Measurements from ENCODE around the gene RAET1E. TPM values are rescaled to one million over a fixed set of nuclear protein-coding genes. Genes with fewer than 3 reads are reported as not detected.

RAET1E gene
- total and polyA plus RNA-seq, 2 donors (not counting 3 experiments of a cell fraction or from before 2014, with no cell fraction given), result 0.04 TPM; not detected in 1

DNA sequence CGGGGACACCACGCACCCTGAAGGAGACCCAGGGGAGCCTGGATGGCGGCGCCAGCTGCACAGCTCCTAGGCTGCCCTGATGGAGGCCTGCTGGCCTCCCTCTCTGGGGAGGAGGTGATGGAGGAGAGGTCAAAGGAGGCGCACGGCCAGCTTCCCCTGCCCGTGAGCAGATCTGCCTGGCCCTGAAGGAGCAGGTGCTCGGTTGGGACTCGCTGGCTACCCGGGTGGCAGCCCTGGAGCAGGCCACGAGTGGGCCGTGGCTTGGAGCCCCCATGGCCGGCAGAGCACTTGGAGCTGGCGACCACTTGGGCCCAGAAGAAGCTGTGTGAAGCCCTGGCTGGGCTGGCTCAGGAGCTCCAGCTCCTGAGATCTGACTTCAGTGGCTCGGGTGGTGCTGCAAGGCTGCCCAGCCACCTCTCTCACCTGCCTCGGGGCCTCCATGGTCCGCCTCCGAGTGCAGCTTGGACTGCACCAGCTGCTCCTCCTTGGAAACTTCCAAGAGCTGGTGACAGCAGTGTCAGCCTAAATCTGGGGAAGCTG, 7.5 kb upstream of the RAET1E start:
- POLR2A ChIA-PET, result no interaction called here
- Histone ChIP-seq H3K4me3 (replicated peaks in 1 of 3; ENCODE audit: insufficient read depth in 1 of 3, low read depth in 1 of 3, low read length in 3 of 3) (no peak overlapping the region), H2AFZ (ENCODE audit: low read depth, low read length) (no peak overlapping the region), H4K20me1 (replicated peaks; ENCODE audit: control insufficient read depth, extremely low read depth, insufficient read depth, low read length) (no peaks in the 10 kb centered on the region), H3K9me1 (replicated peaks; ENCODE audit: control insufficient read depth, extremely low read depth, insufficient read depth, low read length) (no peaks in the 10 kb centered on the region), H3K4me2 (ENCODE audit: insufficient read depth, low read length) (no peak overlapping the region), H3K9ac (replicated peaks; ENCODE audit: extremely low read depth, insufficient read depth, low read length) (no peak overlapping the region), H3K27ac (ENCODE audit: insufficient read depth, low read depth, low read length) (no peak overlapping the region), H3K36me3 (ENCODE audit: control insufficient read depth in 2 of 2, extremely low read depth in 1 of 2, insufficient read depth in 2 of 2, low read length in 2 of 2) (no peaks in the 10 kb centered on the region), H3K4me1 (ENCODE audit: control insufficient read depth, extremely low read depth, insufficient read depth, low read length) (no peaks in the 10 kb centered on the region), H3K79me2 (ENCODE audit: control insufficient read depth, insufficient read depth, low read length) (no peaks in the 10 kb centered on the region), H3K9me3 (replicated peaks; ENCODE audit: control insufficient read depth, insufficient read depth, low read length) (no peaks in the 10 kb centered on the region), H3K27me3 (ENCODE audit: control insufficient read depth in 2 of 2, insufficient read depth in 2 of 2, low read length in 2 of 2) (peaks cover 4 to 15% of the 10 kb centered on the region in 2 experiments)
- dilution Hi-C loops (cut with MboI; ENCODE audit: extremely low pct_ligation_motif_present, low sequenced_read_pairs) (no loop called here), intact Hi-C loops (cut with micrococcal nuclease) (no loop called here)
- FAIRE-seq (no peak), DNase-seq (ENCODE audit: low read depth, low spot score) (no peak)
- CTCF ChIA-PET, result interaction anchor here (0.8 to 2.0 kb wide), 6 partner anchors 10 to 698 kb away, joined by 3 to 7 read pairs (median 4); partner anchors contain the start of gene RAET1G
- no TSS peak for BruUV-seq (replicated peaks)
- no peak for TF ChIP-seq FOS (IDR thresholded peaks at IDR 0.05; ENCODE audit: borderline replicate concordance, insufficient read depth, low read length)

- no TSS peak for BruUV-seq (replicated peaks)
- Histone ChIP-seq H3K36me3 (ENCODE audit: control insufficient read depth in 2 of 2, extremely low read depth in 1 of 2, insufficient read depth in 2 of 2, low read length in 2 of 2) (no peaks in the 10 kb centered on the region), H2AFZ (ENCODE audit: low read depth, low read length) (no peak overlapping the region), H3K79me2 (ENCODE audit: control insufficient read depth, insufficient read depth, low read length) (no peaks in the 10 kb centered on the region), H3K9me1 (replicated peaks; ENCODE audit: control insufficient read depth, extremely low read depth, insufficient read depth, low read length) (no peaks in the 10 kb centered on the region), H3K4me2 (ENCODE audit: insufficient read depth, low read length) (no peak overlapping the region), H3K9me3 (replicated peaks; ENCODE audit: control insufficient read depth, insufficient read depth, low read length) (no peaks in the 10 kb centered on the region), H3K4me3 (replicated peaks in 1 of 3; ENCODE audit: insufficient read depth in 1 of 3, low read depth in 1 of 3, low read length in 3 of 3) (no peak overlapping the region), H4K20me1 (replicated peaks; ENCODE audit: control insufficient read depth, extremely low read depth, insufficient read depth, low read length) (no peaks in the 10 kb centered on the region), H3K27me3 (ENCODE audit: control insufficient read depth in 2 of 2, insufficient read depth in 2 of 2, low read length in 2 of 2) (peaks cover 4 to 15% of the 10 kb centered on the region in 2 experiments), H3K4me1 (ENCODE audit: control insufficient read depth, extremely low read depth, insufficient read depth, low read length) (no peaks in the 10 kb centered on the region), H3K9ac (replicated peaks; ENCODE audit: extremely low read depth, insufficient read depth, low read length) (no peak overlapping the region), H3K27ac (ENCODE audit: insufficient read depth, low read depth, low read length) (no peak overlapping the region)
- intact Hi-C loops (cut with micrococcal nuclease), result no loop called here
- FAIRE-seq, result no peak
- no peak for TF ChIP-seq EZH2 (IDR thresholded peaks at IDR 0.05; ENCODE audit: borderline replicate concordance, low read depth, low read length, severe bottlenecking)
- TF ChIP-seq JUN (IDR thresholded peaks at IDR 0.05; ENCODE audit: borderline replicate concordance, insufficient read depth, insufficient read length, low read depth), result no peak
- TF ChIP-seq CTCF (IDR thresholded peaks at IDR 0.05; ENCODE audit: extremely low read depth in 1 of 2, insufficient read depth in 1 of 2, low read depth in 1 of 2, low read length in 2 of 2), result no peak
- no peak for TF ChIP-seq POLR2AphosphoS5 (IDR thresholded peaks at IDR 0.05; ENCODE audit: insufficient read depth, low read depth, low read length)
- no peak for TF ChIP-seq GATA2 (IDR thresholded peaks at IDR 0.05; ENCODE audit: insufficient read depth, insufficient read length, low read depth, low read length)
- no peak for TF ChIP-seq MYC (IDR thresholded peaks at IDR 0.05; ENCODE audit: low read depth, low read length)
- TF ChIP-seq FOS (IDR thresholded peaks at IDR 0.05; ENCODE audit: borderline replicate concordance, insufficient read depth, low read length), result no peak
- TF ChIP-seq POLR2A (IDR thresholded peaks at IDR 0.05; ENCODE audit: low read depth, low read length), result no peak
- TF ChIP-seq, protein P1, sequence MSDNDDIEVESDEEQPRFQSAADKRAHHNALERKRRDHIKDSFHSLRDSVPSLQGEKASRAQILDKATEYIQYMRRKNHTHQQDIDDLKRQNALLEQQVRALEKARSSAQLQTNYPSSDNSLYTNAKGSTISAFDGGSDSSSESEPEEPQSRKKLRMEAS (IDR thresholded peaks at IDR 0.05; ENCODE audit: insufficient read depth, insufficient read length), result no peak
- no peak for DNase-seq (ENCODE audit: low read depth, low spot score)
- dilution Hi-C loops (cut with MboI; ENCODE audit: extremely low pct_ligation_motif_present, low sequenced_read_pairs), result no loop called here
- POLR2A ChIA-PET, result no interaction called here
- CTCF ChIA-PET, result interaction anchor here (0.7 to 2.0 kb wide), 10 partner anchors 9 to 64 kb away, joined by 3 to 7 read pairs (median 4); partner anchors contain the start of gene RAET1G
These were observed 6.9 kb upstream of the RAET1E start for GRCh38 chr6:149904661-149905370.
